Activated naive CD8-positive, alpha-beta T cell (primary cell): ENCODE results near the gene NDUFB11.
A peak's percentile ranks its signal among the peaks of the same experiment; 100 is the strongest.

Experiments used
- H3K27ac Mint-ChIP-seq: one replicate; pipeline ENCODE4 v1.8.0; 2021; ENCODE audit warnings: mixed read lengths
- H3K27me3 Mint-ChIP-seq: one replicate; pipeline ENCODE4 v1.8.0; 2021; ENCODE audit warnings: mixed read lengths
- H3K36me3 Mint-ChIP-seq: one replicate; pipeline ENCODE4 v1.8.0; 2021; ENCODE audit warnings: mixed read lengths
- H3K4me1 Mint-ChIP-seq: one replicate; pipeline ENCODE4 v1.8.0; 2021; ENCODE audit warnings: low read depth, mixed read lengths
- H3K4me3 Mint-ChIP-seq: one replicate; pipeline ENCODE4 v1.8.0; 2021; ENCODE audit warnings: mild to moderate bottlenecking, mixed read lengths
- H3K9me3 Mint-ChIP-seq: one replicate; pipeline ENCODE4 v1.8.0; 2021; ENCODE audit warnings: low read depth, mixed read lengths

Gene NDUFB11

DNA sequence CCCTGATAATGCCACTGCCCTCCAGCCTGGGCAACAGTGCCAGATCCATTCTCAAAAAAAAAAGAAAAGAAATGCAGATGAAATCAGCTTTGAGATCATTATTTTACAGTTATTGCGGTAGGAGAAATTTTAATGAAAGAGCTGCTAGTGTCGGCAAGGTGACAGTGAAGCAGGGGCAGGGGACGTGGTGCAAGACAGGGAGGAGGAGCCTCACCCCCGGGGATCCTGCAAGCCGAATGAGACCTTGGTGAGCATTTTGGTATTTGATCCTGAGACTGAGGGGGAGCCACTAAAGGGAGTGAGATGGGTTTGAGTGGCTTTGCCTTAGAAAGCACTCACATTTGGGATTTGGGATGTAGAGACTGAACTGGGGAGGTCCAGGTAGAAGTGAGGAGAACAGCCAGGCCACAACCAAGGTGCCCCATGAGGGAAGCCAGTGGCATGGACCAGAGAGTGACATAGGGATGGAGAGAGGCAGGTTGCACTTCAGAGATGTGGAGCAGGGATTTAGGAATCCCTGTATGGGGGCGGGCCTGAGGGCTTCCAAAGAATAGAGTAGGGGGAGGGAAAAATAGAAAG lies 24.1 kb upstream of the NDUFB11 start:
- Mint-ChIP-seq H3K27me3 (no peaks in the 10 kb centered on the region), H3K27ac (no peak overlapping the region), H3K4me1 (peaks cover 7% of the 10 kb centered on the region), H3K36me3 (no peaks in the 10 kb centered on the region), H3K4me3 (no peak overlapping the region), H3K9me3 (no peaks in the 10 kb centered on the region)

DNA sequence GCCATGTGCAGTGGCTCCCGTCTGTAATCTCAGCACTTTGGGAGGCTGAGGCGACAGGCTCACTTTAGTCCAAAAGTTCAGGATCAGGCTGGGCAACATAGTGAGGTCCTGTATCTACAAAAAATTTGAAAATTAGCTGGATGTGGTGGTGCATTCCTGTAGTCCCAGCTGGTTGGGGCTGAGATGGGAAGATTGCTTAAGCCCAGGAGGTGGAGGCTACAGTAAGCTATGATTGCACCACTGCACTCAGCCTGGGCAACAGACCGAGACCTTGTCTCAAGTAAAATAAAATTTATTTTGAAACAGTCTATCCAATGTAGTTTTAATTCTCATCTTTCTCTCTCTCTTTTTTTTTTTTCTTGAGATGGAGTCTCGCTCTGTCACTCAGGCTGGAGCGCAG lies 21.6 kb upstream of the NDUFB11 start:
- no peak overlapping the region for H3K27ac Mint-ChIP-seq
- no peak overlapping the region for H3K4me3 Mint-ChIP-seq
- no peaks in the 10 kb centered on the region for H3K9me3 Mint-ChIP-seq

DNA sequence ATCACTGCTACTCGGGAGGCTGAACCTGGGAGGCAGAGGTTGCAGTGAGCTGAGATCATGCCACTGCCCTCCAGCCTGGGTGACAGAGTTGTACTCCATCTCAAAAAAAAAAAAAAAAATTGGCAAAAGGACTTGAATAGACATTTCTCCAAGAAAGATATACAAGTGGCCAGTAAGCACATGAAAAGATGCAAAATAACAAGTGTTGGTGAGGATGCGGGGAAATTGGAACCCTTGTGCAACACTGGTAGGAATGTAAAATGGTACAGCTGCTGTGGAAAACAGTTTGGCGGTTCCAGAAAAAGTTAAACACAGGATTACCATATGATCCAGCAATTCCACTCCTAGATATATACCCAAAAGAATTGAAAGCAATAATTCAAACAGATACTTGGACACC lies 19.9 kb upstream of the NDUFB11 start:
- H3K36me3 Mint-ChIP-seq, result no peaks in the 10 kb centered on the region

More for the DNA sequence above, 21.6 kb upstream of the NDUFB11 start:
- H3K27me3 Mint-ChIP-seq, result no peaks in the 10 kb centered on the region
- peaks cover 8% of the 10 kb centered on the region for H3K4me1 Mint-ChIP-seq
- H3K36me3 Mint-ChIP-seq, result no peaks in the 10 kb centered on the region

DNA sequence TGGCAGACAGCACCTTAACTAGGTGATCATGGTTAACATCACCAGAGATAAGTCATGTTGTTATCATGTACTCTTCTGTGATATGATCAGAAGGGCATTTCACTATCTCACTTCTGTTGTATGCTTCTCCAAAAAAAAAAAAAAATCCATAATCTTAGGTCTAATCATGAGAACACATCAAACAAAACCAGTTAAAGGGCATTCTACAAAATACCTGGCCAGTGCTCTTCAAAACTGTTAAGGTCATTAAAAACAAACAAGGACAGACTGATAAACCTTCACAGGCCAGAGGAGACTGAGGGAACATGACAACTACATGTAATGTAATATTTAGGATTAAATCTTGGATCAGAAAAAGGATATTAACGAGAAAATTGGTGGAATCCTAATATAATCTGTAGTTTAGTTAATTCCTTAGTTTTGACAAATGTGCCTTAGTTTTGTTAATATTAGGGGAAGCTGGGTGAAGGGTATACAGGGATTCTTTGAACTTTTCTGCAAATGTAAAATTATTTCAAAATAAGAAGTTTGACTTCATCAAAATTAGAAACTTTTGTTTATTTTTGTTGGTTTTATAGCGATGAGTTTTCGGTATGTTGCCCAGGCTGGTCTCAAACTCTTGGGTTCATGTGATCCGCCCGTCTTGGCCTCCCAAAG lies 18.6 kb upstream of the NDUFB11 start:
- Mint-ChIP-seq H3K36me3 (no peaks in the 10 kb centered on the region), H3K4me3 (no peak overlapping the region), H3K4me1 (peaks cover 16% of the 10 kb centered on the region), H3K27ac (peak overlapping the region; percentile 22), H3K27me3 (no peaks in the 10 kb centered on the region), H3K9me3 (no peaks in the 10 kb centered on the region)

More for the DNA sequence above, 19.9 kb upstream of the NDUFB11 start:
- H3K27me3 Mint-ChIP-seq, result no peaks in the 10 kb centered on the region
- no peak overlapping the region for H3K27ac Mint-ChIP-seq
- peaks cover 14% of the 10 kb centered on the region for H3K4me1 Mint-ChIP-seq
- H3K4me3 Mint-ChIP-seq, result no peak overlapping the region
- no peaks in the 10 kb centered on the region for H3K9me3 Mint-ChIP-seq

DNA sequence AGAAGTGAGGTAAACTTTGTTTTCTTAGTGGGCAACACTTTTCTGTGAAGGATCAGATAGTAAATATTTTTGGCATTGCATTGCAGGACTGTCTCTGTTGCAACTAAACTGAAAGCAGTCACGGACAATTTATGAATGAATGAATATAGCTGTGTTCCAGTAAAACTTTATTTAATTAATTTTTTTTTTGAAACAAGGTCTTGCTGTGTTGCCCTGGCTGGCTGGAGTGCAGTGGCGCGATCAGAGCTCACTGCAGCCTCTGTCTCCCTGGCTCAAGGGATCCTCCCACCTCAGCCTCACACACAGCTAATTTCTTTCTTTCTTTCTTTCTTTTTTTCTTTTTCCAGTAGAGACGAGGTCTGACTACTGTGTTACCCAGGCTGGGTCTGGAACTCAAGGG lies 16.3 kb upstream of the NDUFB11 start:
- peak overlapping the region; percentile 34 for H3K27ac Mint-ChIP-seq
- H3K36me3 Mint-ChIP-seq, result no peaks in the 10 kb centered on the region
- peaks cover 11% of the 10 kb centered on the region for H3K4me1 Mint-ChIP-seq
- no peaks in the 10 kb centered on the region for H3K9me3 Mint-ChIP-seq
- H3K4me3 Mint-ChIP-seq, result no peak overlapping the region
- no peaks in the 10 kb centered on the region for H3K27me3 Mint-ChIP-seq

DNA sequence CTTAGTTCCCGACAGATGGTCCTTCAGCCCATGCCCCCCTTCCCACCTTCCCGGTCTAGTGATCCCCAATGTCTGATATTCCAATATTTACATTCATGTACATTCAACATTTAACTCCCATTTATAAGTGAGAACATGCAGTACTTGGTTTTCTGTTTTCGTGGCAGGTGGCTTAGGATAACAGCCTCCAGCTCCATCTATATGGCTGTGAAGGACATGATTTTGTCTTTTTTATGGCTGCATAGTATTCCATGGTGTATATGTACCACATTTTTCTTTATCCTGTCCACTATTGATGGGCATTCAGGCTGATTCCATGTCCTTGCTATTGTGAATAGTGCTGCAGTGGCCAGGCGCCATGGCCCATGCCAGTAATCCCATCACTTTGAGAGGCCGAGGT lies 14.3 kb upstream of the NDUFB11 start:
- no peak overlapping the region for H3K4me3 Mint-ChIP-seq
- H3K36me3 Mint-ChIP-seq, result no peaks in the 10 kb centered on the region
- no peaks in the 10 kb centered on the region for H3K9me3 Mint-ChIP-seq
- H3K4me1 Mint-ChIP-seq, result peaks cover 11% of the 10 kb centered on the region
- no peaks in the 10 kb centered on the region for H3K27me3 Mint-ChIP-seq
- H3K27ac Mint-ChIP-seq, result no peak overlapping the region

DNA sequence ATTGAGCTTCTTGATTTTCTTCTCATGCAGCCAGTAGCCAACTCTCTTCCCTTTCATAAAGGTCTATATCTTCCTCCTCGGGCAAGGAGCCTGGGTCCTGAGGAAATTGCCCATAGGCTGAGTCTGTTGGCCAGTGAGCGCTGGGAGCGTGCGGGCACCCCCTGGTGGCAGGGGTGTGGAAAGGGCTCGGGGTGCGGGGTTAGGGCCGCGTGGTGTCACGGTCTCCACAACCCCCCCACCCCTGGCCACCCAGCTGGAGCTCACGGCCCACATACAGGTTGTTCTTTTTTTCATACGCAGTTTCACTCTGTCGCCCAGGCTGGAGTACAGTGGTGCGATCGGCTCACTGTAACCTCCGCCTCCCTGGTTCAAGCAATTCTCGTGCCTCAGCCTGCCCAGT lies 13.6 kb upstream of the NDUFB11 start:
- H3K4me1 Mint-ChIP-seq, result peaks cover 12% of the 10 kb centered on the region
- no peak overlapping the region for H3K27ac Mint-ChIP-seq
- no peaks in the 10 kb centered on the region for H3K36me3 Mint-ChIP-seq
- H3K4me3 Mint-ChIP-seq, result no peak overlapping the region
- no peaks in the 10 kb centered on the region for H3K9me3 Mint-ChIP-seq
- no peaks in the 10 kb centered on the region for H3K27me3 Mint-ChIP-seq

DNA sequence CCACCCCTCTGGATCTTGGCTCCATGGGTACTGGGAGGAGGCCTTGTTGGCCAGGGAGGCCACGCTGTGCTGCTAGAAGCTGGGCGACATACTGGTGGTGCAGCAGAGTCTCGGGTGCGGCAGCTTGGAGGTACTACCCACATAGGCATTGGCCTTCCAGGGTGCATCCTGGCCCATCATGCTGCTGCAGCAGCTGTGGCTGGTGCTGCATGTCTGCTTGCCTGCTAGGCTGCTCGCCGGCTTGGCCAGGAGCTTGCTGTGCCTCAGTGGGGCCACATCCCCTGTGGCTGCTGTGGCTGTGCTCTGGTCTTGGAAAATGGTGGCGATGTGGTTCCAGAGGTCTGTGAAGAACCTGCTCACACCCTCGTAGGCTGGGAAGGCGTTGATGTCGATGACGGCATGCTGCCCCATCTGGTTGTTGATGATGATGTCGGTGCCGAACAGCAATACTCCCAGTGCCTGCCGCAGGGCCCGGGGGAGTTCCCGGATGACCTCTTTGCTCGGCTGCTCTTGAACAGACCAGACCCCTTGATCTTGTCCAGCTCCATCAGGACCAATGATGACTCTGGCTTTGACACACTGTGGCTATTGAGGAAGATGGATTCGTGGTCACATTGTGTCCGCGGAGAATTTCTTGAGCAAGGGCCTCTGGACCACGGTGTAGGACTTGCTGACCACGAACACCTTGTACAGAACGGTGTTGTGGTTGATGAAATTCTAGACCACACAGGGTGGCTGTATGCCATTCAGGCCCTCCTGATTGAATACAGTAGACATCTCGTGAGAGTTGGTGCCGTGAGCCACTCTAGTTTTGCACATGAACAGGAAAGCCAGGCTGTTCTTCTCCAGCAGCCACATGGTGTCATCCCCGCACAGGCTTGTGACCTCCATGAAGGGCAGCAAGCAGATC lies 12.4 kb upstream of the NDUFB11 start:
- no peaks in the 10 kb centered on the region for H3K9me3 Mint-ChIP-seq
- H3K4me1 Mint-ChIP-seq, result peaks cover 10% of the 10 kb centered on the region
- no peak overlapping the region for H3K4me3 Mint-ChIP-seq
- no peaks in the 10 kb centered on the region for H3K36me3 Mint-ChIP-seq
- no peak overlapping the region for H3K27ac Mint-ChIP-seq
- H3K27me3 Mint-ChIP-seq, result no peaks in the 10 kb centered on the region

DNA sequence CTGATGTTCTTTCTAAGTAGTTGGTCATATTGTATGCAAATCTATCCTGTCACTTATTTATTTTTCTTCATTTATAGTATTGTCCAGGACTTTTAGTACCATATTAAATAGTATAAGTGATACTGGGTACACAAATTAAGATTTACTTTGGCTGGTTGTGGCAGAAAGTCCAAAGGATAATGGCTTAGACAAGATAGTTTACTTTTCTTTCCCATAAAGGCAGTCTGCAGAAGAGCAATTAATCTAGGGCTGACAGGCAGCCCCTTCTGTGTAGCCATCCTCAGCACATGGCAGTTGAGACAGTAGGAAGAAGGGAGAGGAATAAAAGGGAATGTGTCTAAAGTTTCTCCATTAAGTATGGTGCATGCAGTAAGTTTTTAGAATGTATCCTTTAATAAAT lies 6.9 kb upstream of the NDUFB11 start:
- H3K27me3 Mint-ChIP-seq, result no peaks in the 10 kb centered on the region
- H3K4me3 Mint-ChIP-seq, result no peak overlapping the region
- no peaks in the 10 kb centered on the region for H3K36me3 Mint-ChIP-seq
- H3K4me1 Mint-ChIP-seq, result peaks cover 25% of the 10 kb centered on the region
- H3K9me3 Mint-ChIP-seq, result no peaks in the 10 kb centered on the region
- H3K27ac Mint-ChIP-seq, result no peak overlapping the region

DNA sequence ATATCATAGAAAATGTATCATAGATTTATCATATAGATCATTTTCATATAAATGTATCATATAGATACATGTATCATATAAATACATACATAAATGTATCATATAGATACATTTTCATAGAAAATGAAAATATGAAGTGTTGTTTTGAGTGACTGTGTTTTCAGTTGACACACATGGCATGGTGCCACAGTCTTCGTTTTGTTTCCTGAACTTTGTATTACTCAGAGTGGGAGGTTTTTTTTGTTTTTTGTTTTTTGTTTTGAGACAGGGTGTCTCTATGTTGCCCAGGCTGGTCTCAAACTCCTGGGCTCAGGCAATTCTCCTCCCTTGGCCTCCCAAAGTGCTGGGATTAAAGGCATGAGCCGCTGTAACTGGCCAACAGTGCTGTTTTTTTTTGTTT lies 4.4 kb upstream of the NDUFB11 start:
- Mint-ChIP-seq H3K27ac (no peak overlapping the region), H3K27me3 (no peaks in the 10 kb centered on the region), H3K9me3 (no peaks in the 10 kb centered on the region), H3K4me1 (peaks cover 28% of the 10 kb centered on the region), H3K36me3 (no peaks in the 10 kb centered on the region), H3K4me3 (no peak overlapping the region)

DNA sequence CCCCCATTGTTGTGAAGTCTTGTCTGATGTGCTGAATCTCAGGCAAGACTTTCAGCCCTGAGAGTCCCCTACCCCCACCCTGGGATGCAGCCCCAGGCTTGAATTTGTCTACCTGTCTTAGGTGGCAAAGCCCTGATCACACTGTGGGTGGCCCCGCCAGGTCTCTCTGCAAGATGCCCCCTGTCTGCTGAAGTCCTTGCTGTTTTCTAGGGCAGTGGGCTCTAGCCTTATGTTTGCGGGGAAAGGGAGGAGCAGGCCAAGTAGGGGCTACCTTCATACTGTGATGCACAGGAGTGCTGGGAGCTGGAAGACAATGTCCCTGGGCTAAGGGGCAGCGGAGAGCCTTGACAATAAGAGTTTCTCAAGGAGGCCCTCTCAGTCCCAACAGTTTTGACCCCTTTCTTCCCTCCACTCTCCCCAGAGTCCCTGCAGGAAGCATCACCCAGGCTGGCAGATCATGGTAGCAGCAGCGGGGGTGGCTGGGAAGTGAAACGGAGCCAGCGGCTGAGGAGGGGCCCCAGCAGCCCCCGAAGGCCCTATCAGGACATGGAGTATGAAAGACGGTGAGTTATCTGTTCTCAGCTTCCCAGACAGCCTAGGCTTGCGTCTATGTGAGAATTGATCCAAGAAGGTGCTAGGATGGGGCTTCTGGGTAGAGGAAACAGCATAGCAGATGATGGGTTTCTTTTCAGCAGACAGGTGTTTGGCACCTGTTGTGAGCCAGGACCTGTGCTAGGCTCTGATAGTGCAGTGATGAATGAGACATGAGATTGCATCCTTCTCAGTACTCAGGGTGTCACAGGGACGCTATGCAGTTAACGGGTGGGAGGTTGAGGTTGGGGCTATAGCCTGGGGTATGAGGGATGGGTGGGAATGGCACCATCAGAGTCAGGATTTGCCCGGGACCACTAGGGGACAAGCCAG lies 2.7 kb upstream of the NDUFB11 start:
- Mint-ChIP-seq H3K27ac (peak overlapping the region; percentile 61), H3K9me3 (no peaks in the 10 kb centered on the region), H3K4me3 (peak overlapping the region; percentile 97), H3K36me3 (peaks cover 2% of the 10 kb centered on the region), H3K27me3 (no peaks in the 10 kb centered on the region), H3K4me1 (peaks cover 36% of the 10 kb centered on the region)

DNA sequence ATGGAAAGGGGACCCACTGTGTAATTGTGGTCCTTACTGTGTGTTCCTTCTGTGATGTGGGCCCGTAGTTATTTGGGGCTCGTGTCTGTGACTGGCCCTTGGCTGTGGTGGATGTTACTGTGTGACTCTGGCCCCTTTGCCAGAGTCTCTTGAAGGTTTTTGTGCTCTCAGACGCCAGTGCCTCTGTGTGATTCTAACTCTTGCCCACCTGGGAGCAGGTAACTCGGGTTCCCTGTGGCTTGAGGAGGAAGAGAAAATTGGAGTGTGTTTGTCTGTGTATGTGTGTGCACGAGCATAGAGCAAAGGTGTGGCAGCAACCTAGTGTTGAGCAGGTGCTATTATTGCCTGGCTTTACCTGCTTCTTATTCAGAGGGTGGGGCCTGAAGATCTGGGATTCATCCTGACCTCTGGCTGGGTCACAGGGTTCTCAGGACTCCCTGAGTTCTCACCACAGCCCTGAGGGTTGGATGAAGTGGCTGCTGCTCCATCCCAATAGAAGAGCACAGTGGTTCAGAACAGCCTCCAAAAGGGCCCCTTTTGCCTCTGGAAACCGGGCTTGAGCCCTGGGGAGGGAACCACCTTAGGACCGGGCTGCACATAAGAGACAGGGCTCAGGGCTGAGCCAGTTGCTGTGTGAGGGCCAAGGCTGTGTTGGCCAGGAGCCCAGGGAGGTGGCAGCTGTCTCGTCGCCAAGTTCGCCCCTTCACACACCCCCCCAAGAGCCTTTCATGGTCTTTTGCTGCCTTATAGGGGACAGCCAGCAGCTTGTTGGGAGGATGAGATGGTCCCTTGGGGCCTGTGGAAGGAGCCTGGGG lies 1.8 kb upstream of the NDUFB11 start:
- Mint-ChIP-seq H3K27me3 (no peaks in the 10 kb centered on the region), H3K4me1 (peaks cover 34% of the 10 kb centered on the region), H3K27ac (peak overlapping the region; percentile 99), H3K9me3 (no peaks in the 10 kb centered on the region), H3K36me3 (peaks cover 2% of the 10 kb centered on the region), H3K4me3 (peak overlapping the region; percentile 97)

DNA sequence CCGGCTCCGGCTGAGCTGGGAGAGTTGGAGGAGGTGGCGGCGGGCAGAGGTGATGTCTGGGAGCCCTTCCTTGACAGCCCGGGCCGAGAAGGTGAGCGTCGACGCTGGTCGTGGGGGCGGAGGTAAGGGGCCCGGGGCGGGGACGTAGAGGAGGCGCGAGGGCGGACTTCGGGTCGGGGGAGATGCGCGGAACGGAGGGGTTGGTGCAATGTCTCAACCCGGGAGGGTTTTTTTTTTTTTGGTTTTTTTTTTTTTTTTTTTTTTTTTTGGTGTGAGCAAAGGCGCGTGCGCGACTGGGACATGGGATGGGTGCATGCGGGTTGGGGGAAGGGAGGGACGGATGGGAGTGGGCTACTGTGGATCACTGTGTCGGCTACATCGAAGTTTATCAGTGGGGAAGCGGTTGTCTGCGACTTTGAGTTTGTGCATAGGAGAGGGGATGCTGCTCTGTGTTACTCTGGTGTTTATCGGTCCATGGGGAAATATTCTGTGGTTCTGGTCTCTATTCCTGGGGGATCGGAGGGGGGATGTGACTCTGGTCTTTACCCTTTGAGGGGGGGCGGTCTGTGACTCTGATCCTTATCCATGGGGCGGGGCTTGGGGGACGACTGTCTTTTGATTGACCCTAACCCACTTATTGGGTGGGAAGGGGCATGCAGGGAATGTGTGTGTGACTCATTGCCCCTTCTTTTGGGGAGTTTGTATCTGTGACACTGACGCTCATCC lies 1.1 kb upstream of the NDUFB11 start:
- Mint-ChIP-seq H3K4me3 (peak overlapping the region; percentile 97), H3K9me3 (no peaks in the 10 kb centered on the region), H3K27ac (peak overlapping the region; percentile 99), H3K27me3 (no peaks in the 10 kb centered on the region), H3K36me3 (peaks cover 2% of the 10 kb centered on the region), H3K4me1 (peaks cover 31% of the 10 kb centered on the region)
